ENCODE measurements around the gene PDXK.

DNA sequence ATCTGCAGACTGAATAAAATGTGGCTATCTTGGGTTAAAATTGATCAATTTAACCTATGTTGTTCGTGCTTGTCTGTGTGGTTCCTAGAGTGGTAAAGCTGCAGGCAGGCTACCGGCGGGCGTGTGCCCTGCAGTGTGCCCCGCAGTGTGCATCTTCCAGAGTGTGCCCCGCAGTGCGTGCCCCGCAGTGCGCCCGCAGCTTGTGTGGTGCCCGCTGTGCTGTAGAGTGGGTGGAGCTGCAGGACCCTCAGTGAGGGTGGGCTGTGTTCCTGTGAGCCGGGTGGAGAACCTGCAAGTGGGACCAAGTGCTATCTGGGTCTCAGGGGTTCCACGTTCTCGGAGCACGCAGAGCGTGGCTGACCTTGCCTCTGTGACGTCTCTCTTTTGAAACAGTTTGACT is 81.2 kb downstream of the PDXK start:
- TF ChIP-seq CTCF (IDR thresholded peaks at IDR 0.05; ENCODE audit: poor library complexity, severe bottlenecking) (no peak), TAF1 (IDR thresholded peaks at IDR 0.05; ENCODE audit: low read depth) (no peak), POLR2AphosphoS5 (IDR thresholded peaks at IDR 0.05) (no peak), EZH2 (IDR thresholded peaks at IDR 0.05; ENCODE audit: borderline replicate concordance, insufficient read depth, low read length, poor library complexity, severe bottlenecking) (no peak), EP300 (conservative IDR thresholded peaks at IDR 0.05; ENCODE audit: poor library complexity, severe bottlenecking) (no peak), SMC3 (conservative IDR thresholded peaks at IDR 0.05; ENCODE audit: poor library complexity) (no peak), RAD21 (conservative IDR thresholded peaks at IDR 0.05) (no peak), MXI1 (conservative IDR thresholded peaks at IDR 0.05; ENCODE audit: poor library complexity, severe bottlenecking) (no peak)
- TF ChIP-seq, protein P1, sequence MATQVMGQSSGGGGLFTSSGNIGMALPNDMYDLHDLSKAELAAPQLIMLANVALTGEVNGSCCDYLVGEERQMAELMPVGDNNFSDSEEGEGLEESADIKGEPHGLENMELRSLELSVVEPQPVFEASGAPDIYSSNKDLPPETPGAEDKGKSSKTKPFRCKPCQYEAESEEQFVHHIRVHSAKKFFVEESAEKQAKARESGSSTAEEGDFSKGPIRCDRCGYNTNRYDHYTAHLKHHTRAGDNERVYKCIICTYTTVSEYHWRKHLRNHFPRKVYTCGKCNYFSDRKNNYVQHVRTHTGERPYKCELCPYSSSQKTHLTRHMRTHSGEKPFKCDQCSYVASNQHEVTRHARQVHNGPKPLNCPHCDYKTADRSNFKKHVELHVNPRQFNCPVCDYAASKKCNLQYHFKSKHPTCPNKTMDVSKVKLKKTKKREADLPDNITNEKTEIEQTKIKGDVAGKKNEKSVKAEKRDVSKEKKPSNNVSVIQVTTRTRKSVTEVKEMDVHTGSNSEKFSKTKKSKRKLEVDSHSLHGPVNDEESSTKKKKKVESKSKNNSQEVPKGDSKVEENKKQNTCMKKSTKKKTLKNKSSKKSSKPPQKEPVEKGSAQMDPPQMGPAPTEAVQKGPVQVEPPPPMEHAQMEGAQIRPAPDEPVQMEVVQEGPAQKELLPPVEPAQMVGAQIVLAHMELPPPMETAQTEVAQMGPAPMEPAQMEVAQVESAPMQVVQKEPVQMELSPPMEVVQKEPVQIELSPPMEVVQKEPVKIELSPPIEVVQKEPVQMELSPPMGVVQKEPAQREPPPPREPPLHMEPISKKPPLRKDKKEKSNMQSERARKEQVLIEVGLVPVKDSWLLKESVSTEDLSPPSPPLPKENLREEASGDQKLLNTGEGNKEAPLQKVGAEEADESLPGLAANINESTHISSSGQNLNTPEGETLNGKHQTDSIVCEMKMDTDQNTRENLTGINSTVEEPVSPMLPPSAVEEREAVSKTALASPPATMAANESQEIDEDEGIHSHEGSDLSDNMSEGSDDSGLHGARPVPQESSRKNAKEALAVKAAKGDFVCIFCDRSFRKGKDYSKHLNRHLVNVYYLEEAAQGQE (IDR thresholded peaks at IDR 0.05; ENCODE audit: borderline replicate concordance), result no peak
